Gastrocnemius medialis (tissue), 4 donors: ENCODE results near the gene PFKM. TPM values are rescaled to one million over a fixed set of nuclear protein-coding genes. Genes with fewer than 3 reads are reported as not detected.

ENCODE experiments used
- ATAC-seq, 2 donors: fragments of 150-250 bp; one replicate each; pipeline ENCODE4 v1.9.1; 2016
- DNase-seq, 2 donors: peaks; one replicate each; pipeline ENCODE4 v3.0.0-alpha.2; 2019
- H3K27ac ChIP-seq, 4 donors: fragments of 200-600 bp; sonication (generic); 1 replicate in 1 of 4; 2 replicates in 3 of 4; pipeline ENCODE4 v1.5.1; 2016 to 2018; ENCODE audit warnings: mild to moderate bottlenecking in 2 of 4, moderate library complexity in 1 of 4
- H3K27me3 ChIP-seq, 3 donors: fragments of 200-600 bp; sonication (generic) in 2 of 3; 1 replicate in 1 of 3; 2 replicates in 2 of 3; pipeline versions ENCODE4 v1.5.1 to v1.6.0; 2016 to 2019; ENCODE audit warnings: mild to moderate bottlenecking in 1 of 3, moderate library complexity in 1 of 3
- H3K36me3 ChIP-seq, 2 donors: fragments of 200-600 bp; sonication (generic) in 1 of 2; one replicate each; pipeline ENCODE4 v1.5.1; 2017 to 2018
- H3K4me1 ChIP-seq, 2 donors: fragments of 200-600 bp; sonication (generic) in 1 of 2; one replicate each; pipeline ENCODE4 v1.5.1; 2016 to 2017; ENCODE audit warnings: mild to moderate bottlenecking in 2 of 2
- H3K4me3 ChIP-seq, 4 donors: fragments of 200-600 bp; sonication (generic) in 3 of 4; 1 replicate in 1 of 4; 2 replicates in 3 of 4; pipeline ENCODE4 v1.5.1; 2016 to 2019; ENCODE audit warnings: mild to moderate bottlenecking in 2 of 4
- H3K9me3 ChIP-seq, 3 donors: fragments of 200-600 bp; sonication (generic) in 2 of 3; 1 replicate in 1 of 3; 2 replicates in 2 of 3; pipeline ENCODE4 v1.5.1; 2016 to 2019
- CTCF ChIP-seq, 5 experiments: fragments of 450-650 bp in 3 of 5; fragments of 200-600 bp in 2 of 5; sonication (generic) in 2 of 5; IDR thresholded peaks in 4 of 5; conservative IDR thresholded peaks in 1 of 5; 1 replicate in 4 of 5; 2 replicates in 1 of 5; pipeline ENCODE4 v1.5.1; 2016 to 2019; ENCODE audit warnings: antibody characterized with exemption in 5 of 5, mild to moderate bottlenecking in 3 of 5, moderate library complexity in 3 of 5
- POLR2A ChIP-seq, 2 donors: fragments of 450-650 bp; IDR thresholded peaks; one replicate each; pipeline ENCODE4 v1.6.1; 2017; ENCODE audit warnings: antibody characterized with exemption in 2 of 2, mild to moderate bottlenecking in 2 of 2, moderate library complexity in 2 of 2
- in situ Hi-C, 4 donors: fragments of 200-750 bp; cut with MboI; loops; one replicate each; pipeline versions ENCODE4 v1.15.0 to v1.8.0; 2017; ENCODE audit warnings: low sequenced_read_pairs in 4 of 4
- intact Hi-C: fragments of 100-400 bp; cut with DNase I; formaldehyde crosslinking; loops from one replicate; pipeline ENCODE4 v1.15.1; 2023; ENCODE audit warnings: low total_unique reads
- total RNA-seq, 4 donors: library from RNA; depleted of rRNA; stranded (reverse); fragments of >200 nt; gene quantifications; one replicate each; pipeline versions ENCODE4 v1.1.0 to v1.2.3, GENCODE V29; 2016

Gene PFKM
- total RNA-seq, 4 donors from 2014 or later: 341 to 1,022 (median 763) TPM

GRCh38 chr12:48156652-48157017 is 37.5 kb downstream of the PFKM start:
- H3K27ac ChIP-seq: peak overlapping the region; percentile 84 to 98 (median 93)
- H3K4me3 ChIP-seq: peak overlapping the region; percentile 63 to 82 (median 74)
- in situ Hi-C loops (loop anchor here in 1 of 4 donors (5.0 kb wide), 1 partner anchor 39 kb away; the partner anchor contains the start of gene PFKM), intact Hi-C loops (loop anchor here (2.0 to 10.0 kb wide), 2 partner anchors 38 to 1892 kb away; partner anchors contain the start of genes PFKM and SLC38A1)
- no peaks in the 10 kb centered on the region for H3K9me3 ChIP-seq
- TF ChIP-seq CTCF (IDR thresholded peaks at IDR 0.05 in 4 of 5, conservative IDR thresholded peaks at IDR 0.05 in 1 of 5) (no peak), POLR2A (IDR thresholded peaks at IDR 0.05) (no peak)
- peaks cover 0 to 10% of the 10 kb centered on the region in 2 donors for H3K36me3 ChIP-seq
- H3K27me3 ChIP-seq: no peaks in the 10 kb centered on the region
- peaks cover 58 to 73% of the 10 kb centered on the region in 2 donors for H3K4me1 ChIP-seq
- DNase-seq: no peak
- peak; percentile 1 to 7 for ATAC-seq

DNA sequence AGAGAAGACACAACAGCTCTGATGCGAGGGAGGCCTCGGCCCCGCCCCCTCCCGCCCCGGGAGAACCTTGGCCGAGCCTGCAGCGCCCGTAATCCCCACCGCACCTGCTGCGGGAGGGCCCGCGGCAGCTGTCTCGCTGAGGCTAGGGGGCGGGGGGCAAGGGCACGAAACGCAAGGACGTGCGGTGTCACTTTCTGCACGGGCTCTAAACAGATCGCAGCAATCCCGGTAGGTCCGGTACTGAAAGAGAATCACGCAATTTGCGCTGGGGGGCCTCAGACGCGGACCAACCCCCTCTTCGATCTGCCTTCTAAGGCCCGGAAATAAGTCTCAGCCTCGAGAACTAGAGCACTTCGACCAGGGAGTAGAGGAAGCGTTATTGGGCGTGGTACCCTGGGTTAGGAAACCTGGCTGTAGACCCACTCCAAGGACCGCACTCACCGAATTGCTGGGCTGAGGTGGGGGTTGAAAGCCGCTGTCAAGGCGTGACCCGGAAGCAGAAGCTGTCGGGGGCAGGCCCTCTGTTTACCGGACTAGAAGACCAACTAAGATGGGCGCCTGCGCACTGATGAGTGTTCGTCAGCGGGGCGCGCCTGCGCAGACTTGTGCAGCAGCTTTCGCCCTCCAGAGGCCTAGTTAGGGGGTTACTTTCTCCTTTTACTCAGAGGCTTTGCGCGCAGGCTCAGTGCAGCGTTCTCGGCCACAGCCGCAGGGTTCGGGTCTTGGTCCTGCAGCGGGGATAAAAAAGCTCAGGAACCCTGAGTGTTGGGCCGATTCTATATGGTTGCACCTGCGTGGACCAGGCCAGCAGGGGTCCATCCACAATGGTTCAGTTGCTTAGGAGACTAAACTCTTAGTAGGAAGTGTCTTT is 38.1 kb downstream of the PFKM start, which contains the start of gene ASB8:
Gene ASB8, minus strand, starts transcription at position 498 of the 871 bp plus-strand sequence. CDS start 4,019 bp downstream, outside the sequence.
- intact Hi-C loops (loop anchor here (2.0 to 10.0 kb wide), 2 partner anchors 38 to 1892 kb away; partner anchors contain the start of genes PFKM and SLC38A1), in situ Hi-C loops (loop anchor here in 1 of 4 donors (5.0 kb wide), 1 partner anchor 40 kb away; the partner anchor contains the start of gene PFKM)
- DNase-seq (peak; percentile 98 to 100), ATAC-seq (peak; percentile 78 to 82)
- H3K36me3 ChIP-seq: peaks cover 0 to 10% of the 10 kb centered on the region in 2 donors
- H3K27ac ChIP-seq: peak within 1 kb of the TSS; percentile 84 to 98 (median 93)
- peak; percentile 43 to 60 (median 54) for TF ChIP-seq CTCF (IDR thresholded peaks at IDR 0.05 in 4 of 5, conservative IDR thresholded peaks at IDR 0.05 in 1 of 5)
- peak; percentile 66 to 82 for TF ChIP-seq POLR2A (IDR thresholded peaks at IDR 0.05)
- no peaks in the 10 kb centered on the region for H3K9me3 ChIP-seq
- peak within 1 kb of the TSS; percentile 63 to 82 (median 74) for H3K4me3 ChIP-seq
- H3K4me1 ChIP-seq: peaks cover 54 to 73% of the 10 kb centered on the region in 2 donors
- no peaks in the 10 kb centered on the region for H3K27me3 ChIP-seq

DNA sequence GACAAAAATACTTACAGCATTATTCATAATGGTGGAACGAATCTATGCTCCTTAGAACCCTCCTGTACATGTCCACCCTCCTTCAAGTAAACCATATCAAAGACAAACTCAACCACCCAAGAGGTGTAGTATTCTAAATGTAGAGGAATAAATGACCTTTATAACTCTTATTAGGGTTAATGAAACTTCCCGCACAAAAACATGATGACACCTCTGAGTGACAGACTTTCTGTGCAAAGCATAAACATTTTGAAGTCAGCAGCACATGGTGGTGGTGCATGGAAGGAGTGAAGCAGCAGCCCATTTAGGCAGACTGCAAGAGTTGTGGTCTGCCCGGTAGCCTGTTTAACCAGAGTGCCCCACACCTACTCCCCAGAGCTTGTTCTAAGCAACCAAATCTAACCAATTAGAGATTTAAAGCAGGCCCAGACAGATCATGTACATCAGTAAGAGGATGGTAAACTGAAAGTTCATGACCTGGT is 38.8 kb downstream of the PFKM start:
- in situ Hi-C loops: loop anchor here in 1 of 4 donors (5.0 kb wide), 1 partner anchor 41 kb away; the partner anchor contains the start of gene PFKM
- ATAC-seq (no peak), DNase-seq (no peak)
- no peaks in the 10 kb centered on the region for H3K9me3 ChIP-seq
- TF ChIP-seq CTCF (IDR thresholded peaks at IDR 0.05 in 4 of 5, conservative IDR thresholded peaks at IDR 0.05 in 1 of 5): peak in 1 of 5 experiments; percentile 7
- TF ChIP-seq POLR2A (IDR thresholded peaks at IDR 0.05): no peak
- peak overlapping the region; percentile 63 to 82 (median 74) for H3K4me3 ChIP-seq
- H3K36me3 ChIP-seq: peaks cover 0 to 10% of the 10 kb centered on the region in 2 donors
- intact Hi-C loops: loop anchor here (2.0 to 10.0 kb wide), 2 partner anchors 39 to 1893 kb away; partner anchors contain the start of genes PFKM and SLC38A1
- H3K27ac ChIP-seq: peak overlapping the region; percentile 84 to 98 (median 93)
- no peaks in the 10 kb centered on the region for H3K27me3 ChIP-seq
- H3K4me1 ChIP-seq: peaks cover 52 to 73% of the 10 kb centered on the region in 2 donors

- in situ Hi-C loops: loop anchor here in 1 of 4 donors (10.0 kb wide), 1 partner anchor 75 kb away; no protein-coding TSS in a partner anchor
- peak in 1 of 2 donors; percentile 22 for DNase-seq
- peak overlapping the region in 3 of 4 donors; percentile 86 to 98 (median 90) for H3K27ac ChIP-seq
- no peak for ATAC-seq
- H3K27me3 ChIP-seq: no peaks in the 10 kb centered on the region
- TF ChIP-seq POLR2A (IDR thresholded peaks at IDR 0.05) (no peak), CTCF (IDR thresholded peaks at IDR 0.05 in 4 of 5, conservative IDR thresholded peaks at IDR 0.05 in 1 of 5) (no peak)
- intact Hi-C loops: loop anchor here (10.0 kb wide), 1 partner anchor 345 kb away; the partner anchor contains the start of gene HDAC7
- peaks cover 0 to 3% of the 10 kb centered on the region in 2 donors for H3K36me3 ChIP-seq
- H3K4me3 ChIP-seq: no peak overlapping the region
- H3K9me3 ChIP-seq: no peaks in the 10 kb centered on the region
- H3K4me1 ChIP-seq: peaks cover 46 to 74% of the 10 kb centered on the region in 2 donors
These were observed 40.9 kb downstream of the PFKM start for GRCh38 chr12:48160046-48160445.
